HG03135 (cell line): ENCODE measurements around the gene FIBCD1.

Experiments used
- ATAC-seq: cut with Tn5 transposase; IDR thresholded peaks from one replicate; pipeline ENCODE4 v1.9.1; 2021; ENCODE audit warnings: mild to moderate bottlenecking, moderate library complexity; ENCODE audit not compliant: unreplicated experiment

FIBCD1 gene

GRCh38 chr9:130938652-130939404 is at the start of gene FIBCD1:
TSS of gene FIBCD1 (minus strand) at chr9:130939247. CDS start at chr9:130938607, 640 bp downstream.
- ATAC-seq, result no peak

- no peak for ATAC-seq
Measured at GRCh38 chr9:130988400-130988747, 49.3 kb upstream of the FIBCD1 start.

GRCh38 chr9:130987738-130988399 is 48.8 kb upstream of the FIBCD1 start:
- ATAC-seq, result no peak

GRCh38 chr9:130987054-130987453 is 48.0 kb upstream of the FIBCD1 start:
- no peak for ATAC-seq

GRCh38 chr9:130986356-130986965 is 47.4 kb upstream of the FIBCD1 start:
- no peak for ATAC-seq

GRCh38 chr9:130985606-130986162 is 46.6 kb upstream of the FIBCD1 start:
- ATAC-seq, result no peak

GRCh38 chr9:130985029-130985428 is 46.0 kb upstream of the FIBCD1 start:
- no peak for ATAC-seq

- no peak for ATAC-seq
Measured at GRCh38 chr9:130984521-130984920, 45.5 kb upstream of the FIBCD1 start.

GRCh38 chr9:130983970-130984369 is 44.9 kb upstream of the FIBCD1 start:
- no peak for ATAC-seq

GRCh38 chr9:130983359-130983670 is 44.3 kb upstream of the FIBCD1 start:
- no peak for ATAC-seq

GRCh38 chr9:130982636-130983358 is 43.8 kb upstream of the FIBCD1 start:
- ATAC-seq, result no peak

GRCh38 chr9:130981756-130982137 is 42.7 kb upstream of the FIBCD1 start:
- ATAC-seq, result no peak

- ATAC-seq, result no peak
Measured at GRCh38 chr9:130981002-130981755, 42.1 kb upstream of the FIBCD1 start.

GRCh38 chr9:130980526-130980925 is 41.5 kb upstream of the FIBCD1 start:
- ATAC-seq, result no peak

GRCh38 chr9:130979591-130980385 is 40.7 kb upstream of the FIBCD1 start:
- no peak for ATAC-seq

- ATAC-seq, result no peak
Measured at GRCh38 chr9:130977811-130978221, 38.8 kb upstream of the FIBCD1 start.

- ATAC-seq, result no peak
Measured at GRCh38 chr9:130975932-130976841, 37.1 kb upstream of the FIBCD1 start.

- no peak for ATAC-seq
Measured at GRCh38 chr9:130975156-130975555, 36.1 kb upstream of the FIBCD1 start.

GRCh38 chr9:130974697-130975096 is 35.6 kb upstream of the FIBCD1 start:
- ATAC-seq, result no peak
